KOPT-K1 (cell line): ENCODE measurements around the gene B4GALT7.
"Not testable (repeated sequence)": the region's sequence is repeated elsewhere in the genome, so short reads cannot be mapped to it uniquely, and the experiment has no call there.

ENCODE experiments used
- H3K27ac ChIP-seq: fragments of 200-600 bp; sonication (generic); 2 replicates; pipeline ENCODE4 v1.5.1; 2016; ENCODE audit warnings: antibody characterized with exemption, mild to moderate bottlenecking, low read depth, low read length; ENCODE audit not compliant: poor library complexity, severe bottlenecking
- H3K36me3 ChIP-seq: fragments of 200-600 bp; sonication (generic); 2 replicates; pipeline ENCODE4 v1.5.1; 2017; ENCODE audit warnings: antibody characterized with exemption, mild to moderate bottlenecking, low read length, moderate library complexity; ENCODE audit not compliant: insufficient read depth
- H3K9me3 ChIP-seq: fragments of 200-600 bp; sonication (generic); 2 replicates; pipeline ENCODE4 v1.5.1; 2017; ENCODE audit warnings: antibody characterized with exemption, low read length, mild to moderate bottlenecking; ENCODE audit not compliant: insufficient read depth, poor library complexity, severe bottlenecking

The B4GALT7 gene

DNA sequence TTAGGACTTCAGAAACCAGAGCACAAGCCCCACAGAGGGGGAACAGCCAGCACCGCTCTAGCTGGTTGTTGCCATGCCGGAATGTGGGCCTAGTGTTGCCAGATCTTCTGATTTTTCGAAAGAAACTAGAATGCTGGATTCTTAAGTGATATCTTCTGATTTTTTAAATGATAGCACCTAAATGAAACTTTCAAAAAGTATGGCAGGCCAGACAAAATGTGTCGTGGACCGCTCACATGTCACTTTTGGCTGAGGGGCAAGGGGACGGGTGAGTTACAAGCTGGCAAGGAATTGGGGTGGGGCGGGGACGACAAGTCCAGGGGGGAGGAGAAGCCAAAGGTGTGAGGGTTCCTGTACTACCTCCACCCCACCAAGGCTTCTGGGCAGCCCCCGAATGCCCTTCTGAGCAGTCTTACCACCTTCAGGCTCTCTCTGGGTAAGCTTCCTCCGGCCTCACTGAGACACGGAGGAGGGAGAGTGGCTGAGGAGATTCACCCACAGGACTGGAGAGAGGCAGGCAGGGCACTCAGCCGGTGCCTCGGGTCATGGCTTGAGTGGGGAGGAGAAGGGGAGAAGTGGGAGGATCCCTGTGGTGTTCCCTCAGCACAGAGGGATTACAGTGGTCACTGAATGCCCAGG is 10.3 kb downstream of the B4GALT7 start:
- Histone ChIP-seq H3K9me3 (no peaks in the 10 kb centered on the region), H3K36me3 (peaks cover 54% of the 10 kb centered on the region), H3K27ac (no peak overlapping the region)

DNA sequence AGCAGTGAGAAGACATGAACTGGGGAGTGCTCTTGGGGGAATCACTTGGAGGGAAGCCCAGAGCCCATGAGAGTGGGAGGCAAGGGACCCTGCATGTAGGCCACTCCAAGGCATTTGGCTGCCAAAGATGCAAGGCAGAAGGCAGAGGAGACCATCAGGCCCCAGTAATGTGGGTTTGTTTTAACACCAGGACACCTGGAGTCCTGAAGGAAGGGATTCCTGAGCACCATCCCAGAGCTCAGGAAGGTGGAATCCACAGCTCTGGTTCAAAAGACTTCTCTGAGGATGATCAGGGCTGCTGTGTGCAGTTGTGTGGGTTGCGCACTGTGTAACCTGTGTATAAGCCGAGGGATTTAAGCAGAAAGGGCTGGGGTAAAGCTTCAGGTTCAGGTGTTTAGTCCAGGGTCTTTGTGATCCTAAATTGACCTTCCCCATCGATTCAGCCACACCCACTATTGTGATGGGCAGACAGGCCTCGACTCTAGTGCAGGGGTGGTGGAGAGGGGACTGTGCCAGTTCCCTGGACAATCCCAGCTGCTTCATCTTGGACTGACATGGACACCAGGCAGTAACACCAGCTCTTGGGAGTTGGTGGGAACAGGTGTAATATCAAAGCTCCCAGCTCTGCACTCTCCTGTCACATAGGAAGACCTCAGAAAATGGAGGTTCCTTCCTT is 11.0 kb downstream of the B4GALT7 start:
- Histone ChIP-seq H3K9me3 (no peaks in the 10 kb centered on the region), H3K27ac (no peak overlapping the region), H3K36me3 (peaks cover 54% of the 10 kb centered on the region)

- H3K36me3 ChIP-seq, result peaks cover 56% of the 10 kb centered on the region
- no peaks in the 10 kb centered on the region for H3K9me3 ChIP-seq
- H3K27ac ChIP-seq, result no peak overlapping the region
Observed at GRCh38 chr5:177611446-177612214, 11.7 kb downstream of the B4GALT7 start.

DNA sequence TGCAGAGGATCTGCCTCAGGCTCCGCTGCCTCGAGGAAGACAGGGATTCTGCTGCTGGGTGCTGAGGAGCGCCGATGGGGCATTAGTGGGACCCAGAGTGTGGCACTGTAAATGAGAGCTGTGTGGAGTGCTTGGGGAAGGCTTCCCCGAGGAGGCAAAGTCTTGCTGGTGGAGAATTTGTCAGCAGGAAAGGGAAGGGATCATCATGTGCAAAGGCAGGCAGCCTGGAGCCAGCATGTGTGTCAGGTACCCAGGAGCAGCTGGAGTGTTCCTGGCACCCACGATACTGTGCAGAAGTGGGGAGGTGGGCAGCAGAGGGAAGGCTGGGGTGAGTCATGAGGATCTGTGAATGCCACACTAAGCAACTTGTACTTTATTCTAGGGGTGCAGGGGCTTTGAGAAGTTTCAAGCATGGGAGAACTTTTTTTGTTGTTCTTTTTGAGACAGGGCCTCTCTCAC is 12.3 kb downstream of the B4GALT7 start:
- Histone ChIP-seq H3K27ac (no peak overlapping the region), H3K36me3 (peaks cover 60% of the 10 kb centered on the region)

DNA sequence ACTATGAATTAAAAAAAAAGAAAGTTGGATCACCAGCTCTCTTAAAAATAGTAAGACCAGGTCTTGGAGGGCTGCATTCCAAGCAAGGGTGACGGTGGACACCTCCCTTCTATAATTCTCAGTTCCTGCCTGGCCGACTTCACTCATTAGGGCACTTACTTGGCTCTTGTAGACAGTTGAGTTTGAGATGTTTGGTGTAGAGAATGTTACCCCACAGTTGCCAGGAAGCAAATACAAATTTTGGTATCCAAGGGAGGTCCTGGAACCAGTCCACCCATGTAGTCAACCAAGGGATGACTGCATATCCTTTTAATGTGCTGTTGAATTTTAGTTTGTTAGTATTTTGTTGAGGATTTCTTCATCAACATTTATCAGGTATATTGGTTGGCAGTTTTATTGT is 20.6 kb downstream of the B4GALT7 start:
- H3K9me3 ChIP-seq, result peaks cover 23% of the 10 kb centered on the region
- H3K27ac ChIP-seq, result no peak overlapping the region
- H3K36me3 ChIP-seq, result peaks cover 92% of the 10 kb centered on the region

More for the DNA sequence above, 12.3 kb downstream of the B4GALT7 start:
- peaks cover 1% of the 10 kb centered on the region for H3K9me3 ChIP-seq

GRCh38 chr5:177624172-177624571 is 24.2 kb downstream of the B4GALT7 start:
- not testable (repeated sequence) for H3K9me3 ChIP-seq, H3K27ac ChIP-seq
- H3K36me3 ChIP-seq, result peaks cover 73% of the 10 kb centered on the region

- H3K36me3 ChIP-seq, result peaks cover 20% of the 10 kb centered on the region; the same call in 1 of the 2 replicates
- not testable (repeated sequence) for H3K9me3 ChIP-seq, H3K27ac ChIP-seq
Observed at GRCh38 chr5:177630186-177630585, 30.3 kb downstream of the B4GALT7 start.

DNA sequence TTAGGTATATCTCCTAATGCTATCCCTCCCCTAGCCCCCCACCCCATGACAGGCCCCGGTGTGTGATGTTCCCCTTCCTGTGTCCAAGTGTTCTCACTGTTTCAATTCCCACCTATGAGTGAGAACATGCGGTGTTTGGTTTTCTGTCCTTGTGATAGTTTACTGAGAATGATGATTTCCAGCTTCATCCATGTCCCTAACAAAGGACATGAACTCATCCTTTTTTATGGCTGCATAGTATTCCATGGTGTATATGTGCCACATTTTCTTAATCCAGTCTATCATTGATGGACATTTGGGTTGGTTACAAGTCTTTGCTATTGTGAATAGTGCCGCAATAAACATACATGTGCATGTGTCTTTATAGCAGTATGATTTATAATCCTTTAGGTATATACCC is 35.0 kb downstream of the B4GALT7 start:
- H3K27ac ChIP-seq, H3K36me3 ChIP-seq: not testable (repeated sequence)
- peaks cover 11% of the 10 kb centered on the region for H3K9me3 ChIP-seq

DNA sequence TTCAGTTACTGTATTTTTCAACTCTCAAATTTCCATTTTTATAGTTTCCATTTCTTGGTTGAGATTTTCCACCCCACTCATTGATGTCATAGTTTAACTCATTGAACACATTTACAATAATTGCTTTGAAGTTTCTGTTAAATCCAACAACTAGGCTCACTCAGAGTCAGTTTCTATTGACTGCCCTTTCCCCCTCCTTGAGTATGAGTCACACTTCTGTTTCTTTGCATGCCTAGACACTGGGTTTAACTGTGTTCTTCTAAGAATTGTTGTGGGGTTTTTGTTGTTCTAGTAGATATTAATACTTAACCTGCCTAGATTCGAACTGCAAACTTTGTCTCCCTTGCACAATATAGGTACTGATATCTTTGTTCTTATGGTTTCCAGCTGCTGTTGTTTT is 45.5 kb downstream of the B4GALT7 start:
- not testable (repeated sequence) for H3K27ac ChIP-seq, H3K36me3 ChIP-seq
- H3K9me3 ChIP-seq, result peaks cover 18% of the 10 kb centered on the region

DNA sequence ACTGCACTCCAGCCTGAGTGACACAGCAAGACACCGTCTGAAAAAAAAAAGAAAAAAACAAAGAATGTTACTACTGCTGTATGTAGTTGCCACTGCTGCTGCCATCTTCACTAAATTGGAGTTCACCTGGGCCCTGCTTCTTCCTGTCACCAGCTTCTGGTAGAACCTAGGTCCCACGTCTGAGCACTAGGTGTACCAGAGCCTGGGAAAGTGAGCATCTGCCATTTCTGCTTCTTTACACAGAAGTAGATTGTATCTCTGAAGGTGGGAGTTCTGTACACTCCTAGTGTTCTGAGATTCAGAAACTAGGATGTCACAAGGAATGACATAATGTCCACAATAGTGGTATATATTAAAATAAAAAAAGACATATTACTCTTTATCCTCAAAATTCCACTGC is 51.3 kb downstream of the B4GALT7 start:
- H3K9me3 ChIP-seq, result peaks cover 18% of the 10 kb centered on the region
- H3K36me3 ChIP-seq, H3K27ac ChIP-seq: not testable (repeated sequence)

DNA sequence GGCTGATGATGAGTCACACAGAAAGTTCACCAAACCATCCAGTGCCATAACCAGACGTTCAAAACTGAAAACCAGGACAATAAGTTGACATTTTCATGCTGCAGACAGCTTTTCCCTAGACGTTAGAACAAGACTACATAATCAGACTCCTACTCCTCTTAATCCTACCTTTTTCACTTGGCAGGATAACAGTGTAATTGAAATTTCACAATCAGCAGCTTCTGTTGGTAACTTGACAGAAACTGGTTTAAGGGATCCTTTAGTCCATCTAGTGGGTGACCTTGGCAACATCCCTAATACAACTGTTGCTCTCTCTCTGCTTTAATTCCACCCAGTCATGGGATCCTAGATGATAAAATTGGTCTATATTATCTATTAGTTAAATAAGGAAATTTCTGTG is 57.9 kb downstream of the B4GALT7 start:
- H3K9me3 ChIP-seq, H3K27ac ChIP-seq, H3K36me3 ChIP-seq: not testable (repeated sequence)

DNA sequence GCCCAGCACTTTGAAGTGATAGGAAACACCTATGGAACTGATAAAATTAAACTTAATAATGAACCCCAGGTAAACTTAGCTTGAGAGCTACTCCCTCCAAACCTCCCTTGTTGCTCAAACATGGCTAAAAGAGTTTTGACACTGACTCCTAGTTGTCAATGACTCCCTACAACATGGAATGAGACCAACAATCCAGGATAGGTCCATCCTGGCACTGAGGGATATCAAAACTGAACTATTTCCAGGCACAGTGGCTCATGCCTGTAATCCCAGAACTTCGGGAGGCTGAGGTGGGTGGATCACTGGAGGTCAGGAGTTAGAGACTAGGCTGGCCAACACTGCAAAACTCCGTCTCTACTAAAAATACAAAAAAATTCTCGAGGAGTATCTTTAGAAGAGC is 58.6 kb downstream of the B4GALT7 start:
- H3K36me3 ChIP-seq, H3K9me3 ChIP-seq, H3K27ac ChIP-seq: not testable (repeated sequence)
